Heart left ventricle (tissue), 16 donors: Measurements from ENCODE around the gene TUBA4B. TPM values are rescaled to one million over a fixed set of nuclear protein-coding genes. Genes with fewer than 3 reads are reported as not detected.

Experiments
- ATAC-seq, 4 donors: fragments of 200-7000 bp; cut with Tn5 transposase; one replicate each; pipeline ENCODE4 v1.9.1; 2020 to 2022; ENCODE audit warnings: moderate library complexity in 4 of 4, mild to moderate bottlenecking in 3 of 4, moderate number of reproducible peaks in 1 of 4
- DNase-seq, 5 donors: peaks; one replicate each; pipeline ENCODE4 v3.0.0-alpha.2; 2020
- H3K27ac ChIP-seq, 12 donors: fragments of 200-600 bp; sonication (generic) in 4 of 12; one replicate each; pipeline versions ENCODE4 v1.5.0 to v1.8.0; 2016 to 2022; ENCODE audit warnings: mild to moderate bottlenecking in 2 of 12
- H3K27me3 ChIP-seq, 9 donors: fragments of 200-600 bp; sonication (generic) in 2 of 9; one replicate each; pipeline versions ENCODE4 v1.5.1 to v1.8.0; 2016 to 2022; ENCODE audit warnings: mild to moderate bottlenecking in 3 of 9
- H3K36me3 ChIP-seq, 9 donors: fragments of 200-600 bp; sonication (generic) in 2 of 9; one replicate each; pipeline versions ENCODE4 v1.5.0 to v1.8.0; 2018 to 2022; ENCODE audit warnings: mild to moderate bottlenecking in 2 of 9
- H3K4me1 ChIP-seq, 12 donors: fragments of 200-600 bp; sonication (generic) in 4 of 12; one replicate each; pipeline versions ENCODE4 v1.5.0 to v1.8.0; 2016 to 2022; ENCODE audit warnings: mild to moderate bottlenecking in 3 of 12
- H3K4me3 ChIP-seq, 12 donors: fragments of 200-600 bp; sonication (generic) in 4 of 12; one replicate each; pipeline versions ENCODE4 v1.5.0 to v1.8.0; 2017 to 2022; ENCODE audit warnings: mild to moderate bottlenecking in 9 of 12, moderate library complexity in 4 of 12
- H3K9me3 ChIP-seq, 12 donors: fragments of 200-600 bp; sonication (generic) in 4 of 12; one replicate each; pipeline versions ENCODE4 v1.5.0 to v1.8.0; 2016 to 2022; ENCODE audit warnings: mild to moderate bottlenecking in 1 of 12
- CTCF ChIP-seq, 12 donors: fragments of 200-600 bp; sonication (generic) in 4 of 12; IDR thresholded peaks; one replicate each; pipeline versions ENCODE4 v1.5.0 to v1.8.0; 2018 to 2022; ENCODE audit warnings: antibody characterized with exemption in 12 of 12, mild to moderate bottlenecking in 5 of 12
- POLR2A ChIP-seq, 2 donors: fragments of 450-650 bp; IDR thresholded peaks; one replicate each; pipeline ENCODE4 v1.6.1; 2017; ENCODE audit warnings: antibody characterized with exemption in 2 of 2, mild to moderate bottlenecking in 2 of 2, moderate library complexity in 2 of 2
- WGBS, 4 donors: extraction: QIAGEN DNeasy Blood & Tissue Kit in 2 of 4; methylation state at CpG; one replicate each; pipeline versions ENCODE4 v1.1.5 to v1.1.7; 2013 to 2018; 5-methylcytosine and 5-hydroxymethylcytosine counted together
- intact Hi-C, 10 donors: fragments of 100-400 bp; cut with DNase I; formaldehyde crosslinking; loops; one replicate each; pipeline versions ENCODE4 v1.11.1 to v1.14.2; 2022
- polyA plus RNA-seq, 2 donors: library from polyadenylated mRNA; stranded (reverse); fragments of 200-250 nt; gene quantifications; one replicate each; pipeline ENCODE4 v1.2.3, GENCODE V29; 2013
- total RNA-seq, 9 donors: library from RNA; depleted of rRNA in 2 of 9; stranded (reverse); fragments of >200 nt in 2 of 9; fragmentation: NEBNext Ultra II Directional in 3 of 9; extraction: Animal tissue kit (Norgen Biotek cat#: 25700) in 3 of 9; gene quantifications; one replicate each; pipeline versions ENCODE4 v1.1.0 to v1.2.4, GENCODE V29; 2016 to 2023
- donor health status: ischemic (EF 13 %, LVEDD 7.1; RV severe dilation, severe dysfunction).
- donor health status: healthy with polysubstance abuse.
- donor health status: DM: no; HTN: yes; CAD: no.
- donor health status: DM: no; HTN: no; CAD: no.
- donor health status: ischemic (EF 25% LVEDD 6.9; RV normal size, moderate dysfunction).
- donor health status: ischemic (EF 25% LVEDD 5.7; RV mildly dilated, moderate dysfunction).
- donor health status: healthy.
- donor health status: DM: yes; HTN: yes; CAD: no.
- donor health status: ischemic (EF 35%, LVEDD 5.7; RV mildly dilated, moderate dysfunction).
- donor health status: nonischemic (EF 11% LVEDD 7.7; RV severe dilation, severe dysfunction).
- donor health status: DM: yes; HTN: yes; CAD: no.
- donor health status: PGD.
- donor health status: ischemic (EF 29% LVEDD 5.4; RV normal size, mild dysfunction).
- donor health status: nonischemic (EF 23%, LVEDD 6.1; RV moderate dilation, normal function).

The TUBA4B gene
- total and polyA plus RNA-seq, 11 donors: not detected

GRCh38 chr2:219228041-219228910 is 24.8 kb upstream of the TUBA4B start:
- H3K27me3 ChIP-seq: no peaks in the 10 kb centered on the region
- peaks cover 2 to 63% (median 54%) of the 10 kb centered on the region in 9 donors for H3K36me3 ChIP-seq
- peaks cover 3 to 51% (median 26%) of the 10 kb centered on the region in 12 donors for H3K4me1 ChIP-seq
- WGBS, 4 donors: 14 to 46% (median 38%) methylated on average over 3 to 7 of the region's 7 CpGs
- DNase-seq: no peak
- H3K9me3 ChIP-seq: no peaks in the 10 kb centered on the region
- TF ChIP-seq POLR2A (IDR thresholded peaks at IDR 0.05) (no peak), CTCF (IDR thresholded peaks at IDR 0.05) (no peak)
- intact Hi-C loops: loop anchor here in 4 of 10 donors (2.0 to 10.0 kb wide), 4 partner anchors 51 to 69 kb away; partner anchors contain the start of genes CNPPD1 (in 2 of the 4), RETREG2 (in 1 of the 4) and SLC23A3 (in 1 of the 4)
- ATAC-seq: no peak
- H3K4me3 ChIP-seq: peak overlapping the region; percentile 80 to 92 (median 88)
- H3K27ac ChIP-seq: peak overlapping the region in 11 of 12 donors; percentile 95 to 99 (median 97)

GRCh38 chr2:219228911-219229304 is 24.1 kb upstream of the TUBA4B start:
- intact Hi-C loops: loop anchor here in 4 of 10 donors (1.0 to 10.0 kb wide), 6 partner anchors 16 to 68 kb away; partner anchors contain the start of genes CNPPD1 (in 2 of the 4), GLB1L (in 1 of the 4), RETREG2 (in 1 of the 4) and SLC23A3 (in 1 of the 4)
- Histone ChIP-seq H3K27ac (peak overlapping the region; percentile 93 to 99 (median 97)), H3K4me3 (peak overlapping the region; percentile 80 to 92 (median 88)), H3K4me1 (peaks cover 3 to 51% (median 26%) of the 10 kb centered on the region in 12 donors), H3K36me3 (peaks cover 2 to 63% (median 54%) of the 10 kb centered on the region in 9 donors), H3K27me3 (no peaks in the 10 kb centered on the region), H3K9me3 (no peaks in the 10 kb centered on the region)
- no peak for ATAC-seq
- no peak for DNase-seq
- WGBS, 4 donors: 2 to 6% (median 3%) methylated on average over 12 to 19 of the region's 19 CpGs
- TF ChIP-seq CTCF (IDR thresholded peaks at IDR 0.05): no peak
- no peak for TF ChIP-seq POLR2A (IDR thresholded peaks at IDR 0.05)

GRCh38 chr2:219229305-219230058 is 23.6 kb upstream of the TUBA4B start, which contains the start of the genes ANKZF1 and ATG9A:
ANKZF1 (plus strand) TSS chr2:219229806; CDS start chr2:219230258, 452 bp downstream.
ATG9A (minus strand) TSS chr2:219229636; CDS start chr2:219228024, 1,612 bp downstream.
- no peak for TF ChIP-seq CTCF (IDR thresholded peaks at IDR 0.05)
- TF ChIP-seq POLR2A (IDR thresholded peaks at IDR 0.05): peak in 1 of 2 donors; percentile 85
- no peaks in the 10 kb centered on the region for H3K27me3 ChIP-seq
- ATAC-seq (peak; percentile 99), DNase-seq (peak; percentile 98 to 100 (median 99))
- peaks cover 0 to 63% (median 54%) of the 10 kb centered on the region in 9 donors for H3K36me3 ChIP-seq
- peaks cover 3 to 51% (median 26%) of the 10 kb centered on the region in 12 donors for H3K4me1 ChIP-seq
- H3K4me3 ChIP-seq: peak within 1 kb of the TSS; percentile 80 to 92 (median 88)
- intact Hi-C loops: loop anchor here in 4 of 10 donors (1.0 to 10.0 kb wide), 7 partner anchors 16 to 68 kb away; partner anchors contain the start of genes CNPPD1 (in 2 of the 4), GLB1L (in 1 of the 4), RETREG2 (in 1 of the 4) and SLC23A3 (in 1 of the 4)
- H3K9me3 ChIP-seq: no peaks in the 10 kb centered on the region
- 0 to 1% (median 0%) methylated on average over 17 to 80 of the region's 80 CpGs for WGBS, 4 donors
- peak within 1 kb of the TSS; percentile 93 to 99 (median 97) for H3K27ac ChIP-seq
